Endodermal cell (in vitro differentiated cells): ENCODE data around the gene FREM2. TPM values are rescaled to one million over a fixed set of nuclear protein-coding genes. Genes with fewer than 3 reads are reported as not detected.

Source experiments
- DNase-seq: peaks from one replicate; pipeline ENCODE4 v3.0.0-alpha.2; 2017
- H3K27ac ChIP-seq: 2 replicates; pipeline ENCODE4 v1.5.1; 2013; ENCODE audit warnings: mild to moderate bottlenecking, low read depth, low read length, moderate library complexity
- H3K27me3 ChIP-seq: 2 replicates; pipeline ENCODE4 v1.6.1; 2013; ENCODE audit warnings: mild to moderate bottlenecking, low read length, moderate library complexity; ENCODE audit not compliant: insufficient read depth, control insufficient read depth, poor library complexity, severe bottlenecking
- H3K36me3 ChIP-seq: 2 replicates; pipeline ENCODE4 v1.7.0; 2013; ENCODE audit warnings: mild to moderate bottlenecking, low read length, moderate library complexity; ENCODE audit not compliant: control insufficient read depth, insufficient read depth
- H3K4me1 ChIP-seq: one replicate; pipeline ENCODE4 v1.7.0; 2013; ENCODE audit warnings: low read length; ENCODE audit not compliant: control insufficient read depth, insufficient read depth
- H3K4me3 ChIP-seq: 2 replicates; pipeline ENCODE4 v1.5.1; 2013; ENCODE audit warnings: mild to moderate bottlenecking, low read length, moderate library complexity
- H3K9ac ChIP-seq: 2 replicates; pipeline ENCODE4 v1.6.1; 2013; ENCODE audit warnings: mild to moderate bottlenecking, low read length, moderate library complexity; ENCODE audit not compliant: poor library complexity, severe bottlenecking; ENCODE audit errors: extremely low read depth
- H3K9me3 ChIP-seq: 2 replicates; pipeline ENCODE4 v1.6.1; 2013; ENCODE audit warnings: mild to moderate bottlenecking, low read length, moderate library complexity; ENCODE audit not compliant: control insufficient read depth
- H3K27ac Mint-ChIP-seq: 2 replicates; pipeline ENCODE4 v1.8.0; 2020; ENCODE audit warnings: mixed read lengths
- H3K27me3 Mint-ChIP-seq: 2 replicates; pipeline ENCODE4 v1.8.0; 2021; ENCODE audit warnings: mild to moderate bottlenecking, mixed read lengths; ENCODE audit not compliant: insufficient read depth
- H3K36me3 Mint-ChIP-seq: 2 replicates; pipeline ENCODE4 v1.8.0; 2020; ENCODE audit warnings: low read depth, mixed read lengths
- H3K4me1 Mint-ChIP-seq: 2 replicates; pipeline ENCODE4 v1.8.0; 2020; ENCODE audit warnings: mixed read lengths
- H3K4me3 Mint-ChIP-seq: 2 replicates; pipeline ENCODE4 v1.8.0; 2020; ENCODE audit warnings: mild to moderate bottlenecking, moderate library complexity, mixed read lengths
- H3K9me3 Mint-ChIP-seq: 2 replicates; pipeline ENCODE4 v1.8.0; 2020; ENCODE audit warnings: mild to moderate bottlenecking, mixed read lengths
- CTCF ChIP-seq: fragments of 200-600 bp; sonication (generic); conservative IDR thresholded peaks from 2 replicates; pipeline ENCODE4 v1.5.0; 2021; ENCODE audit warnings: antibody characterized with exemption, mild to moderate bottlenecking
- WGBS, 2 experiments: methylation state at CpG; one replicate each; pipeline versions ENCODE4 v1.1.5 to v1.1.7; 2013; ENCODE audit warnings: missing lambda C conversion rate in 2 of 2, mixed read lengths in 1 of 2; ENCODE audit not compliant: insufficient coverage in 1 of 2, insufficient read length in 1 of 2; 5-methylcytosine and 5-hydroxymethylcytosine counted together
- total RNA-seq, 2 donors: library from RNA; stranded (reverse); fragmentation: NEBNext Ultra II Directional in 1 of 2; extraction: Animal tissue kit (Norgen Biotek cat#: 25700) in 1 of 2; gene quantifications; 2 replicates in 1 of 2; 3 replicates in 1 of 2; pipeline ENCODE4 v1.2.1, GENCODE V29; 2021

Gene FREM2
- total RNA-seq, 2 donors from 2014 or later: 20.4 to 28.4 TPM

GRCh38 chr13:38693168-38693567 is 6.3 kb downstream of the FREM2 start:
- H3K4me3 Mint-ChIP-seq: no peak overlapping the region

GRCh38 chr13:38693641-38694040 is 6.8 kb downstream of the FREM2 start:
- no peak overlapping the region for H3K4me3 Mint-ChIP-seq

More at GRCh38 chr13:38693168-38693567, 6.3 kb downstream of the FREM2 start:
- Mint-ChIP-seq H3K9me3 (no peaks in the 10 kb centered on the region), H3K36me3 (peaks cover 18% of the 10 kb centered on the region), H3K27me3 (peaks cover 23% of the 10 kb centered on the region), H3K27ac (no peak overlapping the region), H3K4me1 (peaks cover 6% of the 10 kb centered on the region)
- Histone ChIP-seq H3K9ac (no peak overlapping the region), H3K9me3 (no peaks in the 10 kb centered on the region), H3K36me3 (no peaks in the 10 kb centered on the region), H3K27me3 (peaks cover 14% of the 10 kb centered on the region), H3K4me3 (peak overlapping the region; percentile 26), H3K27ac (no peak overlapping the region), H3K4me1 (peaks cover 2% of the 10 kb centered on the region)
- TF ChIP-seq CTCF: no peak
- DNase-seq: no peak
- WGBS, 2 experiments: 94% methylated on average over 2 of the region's 2 CpGs; no CpG with 5 or more reads in 1 of the 2 experiments

GRCh38 chr13:38697197-38697596 is 10.3 kb downstream of the FREM2 start:
- no peaks in the 10 kb centered on the region for H3K9me3 Mint-ChIP-seq
- TF ChIP-seq CTCF: no peak

More at GRCh38 chr13:38693641-38694040, 6.8 kb downstream of the FREM2 start:
- DNase-seq: no peak
- Histone ChIP-seq H3K9ac (no peak overlapping the region), H3K27me3 (peaks cover 9% of the 10 kb centered on the region), H3K9me3 (no peaks in the 10 kb centered on the region), H3K4me3 (peak overlapping the region; percentile 26), H3K27ac (no peak overlapping the region), H3K4me1 (peaks cover 2% of the 10 kb centered on the region), H3K36me3 (no peaks in the 10 kb centered on the region)
- H3K27me3 Mint-ChIP-seq: peaks cover 18% of the 10 kb centered on the region
- TF ChIP-seq CTCF: no peak
- WGBS, 2 experiments: 94 to 100% methylated on average over 2 of the region's 2 CpGs
- no peaks in the 10 kb centered on the region for H3K9me3 Mint-ChIP-seq
- peaks cover 17% of the 10 kb centered on the region for H3K36me3 Mint-ChIP-seq
- H3K4me1 Mint-ChIP-seq: peaks cover 4% of the 10 kb centered on the region
- no peak overlapping the region for H3K27ac Mint-ChIP-seq

More at GRCh38 chr13:38697197-38697596, 10.3 kb downstream of the FREM2 start:
- no peak overlapping the region for H3K27ac ChIP-seq
- DNase-seq: no peak
- Mint-ChIP-seq H3K4me3 (no peak overlapping the region), H3K27me3 (no peaks in the 10 kb centered on the region), H3K36me3 (no peaks in the 10 kb centered on the region), H3K27ac (no peak overlapping the region), H3K4me1 (peaks cover 4% of the 10 kb centered on the region)
- no peak overlapping the region for H3K4me3 ChIP-seq
- 100% methylated on average over 1 of the region's 1 CpG; no CpG with 5 or more reads in 1 of the 2 experiments for WGBS, 2 experiments
- H3K9me3 ChIP-seq: no peaks in the 10 kb centered on the region
- no peak overlapping the region for H3K9ac ChIP-seq
- peaks cover 2% of the 10 kb centered on the region for H3K4me1 ChIP-seq
- H3K36me3 ChIP-seq: no peaks in the 10 kb centered on the region
- H3K27me3 ChIP-seq: no peaks in the 10 kb centered on the region
